HG02840 (cell line): Measurements from ENCODE around the gene PNLIPRP1.

ENCODE experiments used
- ATAC-seq: cut with Tn5 transposase; IDR thresholded peaks from one replicate; pipeline ENCODE4 v1.9.1; 2021; ENCODE audit warnings: mild to moderate bottlenecking, moderate library complexity, moderate number of reproducible peaks; ENCODE audit not compliant: unreplicated experiment, low FRiP score

Gene PNLIPRP1

DNA sequence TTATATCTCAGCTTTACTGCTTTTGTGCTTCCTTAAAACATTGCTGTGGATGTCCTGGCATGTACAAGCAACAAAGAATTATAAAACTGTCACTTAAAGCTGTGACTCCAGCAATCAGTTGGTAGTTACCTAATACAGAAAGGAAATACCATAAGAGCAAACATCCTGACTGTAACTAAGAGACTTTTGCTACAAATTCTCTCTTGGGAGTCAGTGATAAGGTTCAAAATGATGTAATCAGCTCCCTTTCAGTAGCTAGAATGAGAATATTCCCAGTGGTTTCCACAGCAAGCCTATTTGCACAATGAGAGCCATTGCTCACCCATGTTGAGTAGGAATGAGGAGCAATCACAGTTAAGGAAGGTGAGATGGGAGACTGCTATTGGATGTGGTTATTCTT is 7.6 kb downstream of the PNLIPRP1 start:
- ATAC-seq: no peak

DNA sequence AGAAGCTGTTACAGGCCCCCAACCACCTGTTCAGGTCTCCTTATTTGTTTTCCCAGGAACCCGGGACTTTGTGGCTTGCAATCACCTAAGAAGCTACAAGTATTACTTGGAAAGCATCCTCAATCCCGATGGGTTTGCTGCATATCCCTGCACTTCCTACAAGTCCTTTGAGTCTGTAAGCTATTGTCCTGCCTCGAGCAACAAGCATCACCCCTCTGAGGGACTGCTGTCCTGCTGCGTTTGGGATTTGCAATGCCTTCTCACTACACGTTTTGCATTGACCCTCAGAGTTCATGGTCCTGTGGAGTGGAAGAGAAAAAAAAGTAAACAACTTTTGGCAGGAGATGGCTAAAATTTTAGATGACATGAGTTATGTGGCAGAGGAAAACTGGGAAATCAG is 9.2 kb downstream of the PNLIPRP1 start:
- ATAC-seq: no peak

DNA sequence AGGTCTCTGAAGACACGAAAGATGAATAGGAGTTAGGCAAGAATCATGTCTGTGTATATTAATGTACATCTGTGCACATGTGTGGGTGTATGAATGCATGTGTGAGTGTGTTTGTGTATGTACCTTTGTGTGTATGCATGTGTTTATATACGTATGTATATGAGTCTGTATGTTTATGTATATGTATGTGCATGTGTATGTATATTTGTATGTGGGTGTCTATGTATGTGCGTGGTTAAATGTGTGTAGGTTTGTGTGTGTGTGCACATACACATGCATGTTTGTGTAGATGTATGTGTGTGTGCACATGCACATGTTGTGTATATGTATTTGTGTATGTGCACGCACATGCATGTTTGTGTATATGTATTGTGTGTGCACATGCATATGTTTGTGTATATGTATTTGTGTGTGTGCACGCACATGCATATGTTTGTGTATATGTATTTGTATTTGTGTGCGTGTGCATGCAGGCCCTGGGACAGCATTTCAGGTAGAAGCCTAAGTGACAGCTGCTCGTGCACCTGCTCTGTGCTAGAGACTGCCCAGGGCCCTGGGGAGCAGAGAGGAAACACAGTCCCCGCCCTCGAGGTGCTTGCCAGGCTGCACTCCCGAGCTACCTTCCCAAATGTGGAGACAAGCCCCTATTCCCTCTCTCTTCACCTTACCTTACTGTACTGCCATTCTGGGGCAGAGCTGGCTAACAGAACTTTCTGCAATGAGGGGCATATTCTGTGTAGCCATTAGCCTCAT is 12.1 kb downstream of the PNLIPRP1 start:
- no peak for ATAC-seq

DNA sequence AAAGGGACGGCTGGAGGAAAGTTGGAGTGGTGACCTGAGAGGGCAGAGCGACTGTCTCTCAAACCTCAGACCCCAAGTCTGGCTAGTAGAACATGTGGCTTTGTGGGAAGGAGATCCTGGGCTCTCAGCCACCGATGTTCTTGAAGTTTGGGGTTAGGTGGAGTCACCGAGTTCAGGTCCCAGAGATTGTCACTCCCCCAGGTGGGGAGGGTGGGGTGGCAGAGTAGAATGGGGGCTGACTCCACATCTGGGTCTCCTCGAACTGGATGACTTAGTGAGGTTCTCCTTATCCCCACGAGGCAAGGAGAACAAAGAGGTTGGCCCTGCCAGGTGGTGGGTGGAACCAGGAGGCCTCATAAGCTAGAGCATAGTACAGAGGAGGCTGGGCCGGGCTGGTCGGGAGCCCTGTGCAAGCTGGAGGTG is 15.3 kb downstream of the PNLIPRP1 start:
- ATAC-seq: no peak

DNA sequence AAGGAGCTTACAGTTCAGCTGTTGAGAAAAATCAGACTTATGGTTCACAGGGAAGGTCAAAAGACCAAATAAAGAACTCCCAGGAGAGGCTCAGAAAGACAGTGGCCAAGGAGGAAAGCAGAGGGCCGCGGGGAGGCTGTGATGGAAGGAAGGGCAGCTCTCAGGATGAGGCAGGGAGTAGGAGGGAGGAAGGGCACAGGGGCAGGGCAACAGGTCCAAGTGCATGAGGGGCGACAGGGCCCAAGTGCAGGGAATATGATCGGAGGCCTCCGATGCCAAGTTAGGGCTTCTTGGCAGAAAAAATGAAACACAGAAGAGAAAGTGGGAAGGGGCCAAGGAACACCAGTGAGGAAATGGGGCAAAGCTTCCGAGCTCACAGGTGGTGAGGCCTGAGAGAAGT is 16.6 kb downstream of the PNLIPRP1 start:
- no peak for ATAC-seq

DNA sequence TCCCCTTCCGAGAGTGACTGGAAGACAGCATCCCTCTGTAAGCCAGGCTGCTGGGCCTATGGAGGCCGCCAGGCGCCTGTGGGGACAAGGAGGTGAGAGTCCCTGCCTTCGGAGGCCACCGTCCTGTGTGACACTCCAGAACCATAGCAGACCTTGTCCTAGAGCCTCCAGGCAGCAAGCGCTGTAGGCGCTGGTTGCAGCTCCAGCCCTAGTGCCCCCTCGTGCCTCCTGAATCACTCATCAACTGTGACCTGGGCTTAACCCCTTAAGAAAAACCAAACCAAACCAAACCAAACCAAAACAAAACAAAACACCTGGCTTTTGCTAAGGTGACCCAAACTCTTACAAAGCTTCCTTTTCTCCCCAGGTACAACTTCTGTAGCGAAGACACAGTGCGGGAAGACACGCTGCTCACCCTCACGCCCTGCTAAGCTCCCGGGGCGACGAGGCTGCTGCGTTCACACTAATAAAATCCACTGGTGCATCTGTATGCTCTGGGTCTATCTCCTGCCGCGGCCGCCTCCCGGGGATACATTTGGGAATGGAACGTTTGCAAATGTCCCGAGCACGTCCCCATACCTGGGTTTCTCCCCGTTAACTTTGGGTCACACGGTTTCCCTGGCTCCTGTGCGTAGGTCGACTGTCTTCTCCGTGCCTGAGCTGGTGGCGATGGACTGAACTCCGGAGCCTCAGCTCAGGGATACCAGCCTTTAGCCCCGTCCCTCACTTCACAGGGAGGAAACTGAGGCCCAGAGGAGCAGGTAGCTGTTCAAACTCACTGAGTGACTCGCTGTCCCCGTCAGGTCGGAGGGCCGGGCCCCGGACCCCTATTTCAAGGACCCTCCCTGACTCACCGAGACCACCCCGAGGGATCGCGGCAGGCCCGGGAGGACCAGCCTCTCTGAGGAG is 18.2 kb downstream of the PNLIPRP1 start:
- ATAC-seq: no peak

DNA sequence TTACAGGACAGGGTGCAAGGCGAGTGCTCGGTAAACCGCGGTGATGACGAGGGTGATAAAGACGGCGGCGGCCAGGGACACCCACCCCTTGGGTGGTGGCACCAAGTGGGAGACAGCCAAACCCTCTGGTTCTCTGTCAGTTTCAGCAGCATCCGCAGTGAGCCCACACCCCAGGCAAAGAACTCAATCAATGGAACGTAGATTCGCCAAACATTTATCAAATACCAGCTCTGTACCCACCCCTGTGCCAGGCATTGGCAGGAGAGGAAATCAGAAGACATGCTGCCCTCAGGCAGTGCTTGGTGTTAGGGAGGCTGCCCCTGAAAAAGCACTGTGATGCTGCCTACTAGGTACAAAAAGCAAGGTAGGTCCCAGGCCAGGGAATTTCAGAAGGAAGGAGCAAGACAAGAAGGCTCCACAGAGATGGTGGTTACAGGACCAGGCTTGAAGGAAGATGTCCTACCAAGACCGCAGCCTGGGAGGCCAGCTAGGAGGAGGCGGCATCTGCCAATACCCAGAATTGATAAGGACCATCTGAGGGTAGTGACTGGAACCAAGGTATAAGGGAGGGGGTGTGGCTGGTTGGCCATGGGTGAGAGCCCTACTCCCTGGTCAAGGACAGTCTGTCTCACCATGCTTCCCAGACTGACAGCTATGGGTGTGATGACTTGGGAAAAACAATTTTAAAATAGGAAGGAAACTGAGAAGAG is 19.8 kb downstream of the PNLIPRP1 start:
- ATAC-seq: no peak

DNA sequence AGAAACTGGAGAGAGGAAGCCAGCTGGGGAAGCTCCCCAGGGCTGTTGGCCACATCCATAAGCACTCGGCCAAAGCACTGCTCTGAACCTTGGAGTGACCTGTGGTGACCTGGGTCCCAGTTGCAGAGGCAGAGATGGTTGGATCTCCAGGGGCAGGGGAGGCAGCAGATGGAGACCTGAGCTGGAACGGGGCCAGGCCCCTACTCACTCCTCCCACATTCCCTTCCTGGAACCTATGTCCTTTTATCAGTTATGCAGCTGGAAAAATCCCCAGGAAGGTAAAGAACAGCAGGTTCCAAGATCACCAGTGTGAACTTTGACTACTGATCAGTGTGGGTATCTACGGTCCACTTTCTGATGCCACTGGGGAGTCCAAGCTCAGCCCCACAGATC is 20.4 kb downstream of the PNLIPRP1 start:
- ATAC-seq: no peak

DNA sequence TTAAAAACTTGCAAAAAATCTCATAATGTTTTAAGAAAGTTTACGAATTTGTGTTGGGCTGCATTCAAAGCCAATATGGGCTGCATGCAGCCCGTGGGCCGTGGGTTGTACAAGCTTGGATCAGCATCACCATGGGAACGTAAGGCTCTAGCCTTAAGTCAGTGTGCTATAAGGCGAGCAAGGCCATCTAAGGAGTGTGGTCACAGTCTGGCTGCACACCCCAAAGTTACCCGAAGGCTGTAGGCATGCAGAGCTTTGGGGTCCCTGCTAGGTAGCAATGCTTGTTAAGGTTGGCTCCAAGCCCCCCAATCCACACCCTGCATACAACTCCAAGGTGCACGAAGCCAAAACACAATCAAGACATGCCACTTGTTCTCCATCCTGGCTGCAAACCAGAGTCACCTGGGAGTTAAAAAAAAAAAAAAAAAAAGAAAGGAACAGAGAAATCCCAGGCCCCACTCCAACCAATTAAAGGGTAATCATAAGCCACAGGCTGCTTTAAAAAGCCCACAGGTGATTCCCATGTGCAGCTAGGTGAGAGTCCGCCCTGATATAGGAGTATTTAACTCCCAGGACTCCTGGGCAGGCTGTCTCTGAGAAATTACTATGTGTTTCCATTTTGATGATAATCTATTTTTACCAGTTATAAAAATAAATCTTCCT is 21.5 kb downstream of the PNLIPRP1 start:
- ATAC-seq: no peak

DNA sequence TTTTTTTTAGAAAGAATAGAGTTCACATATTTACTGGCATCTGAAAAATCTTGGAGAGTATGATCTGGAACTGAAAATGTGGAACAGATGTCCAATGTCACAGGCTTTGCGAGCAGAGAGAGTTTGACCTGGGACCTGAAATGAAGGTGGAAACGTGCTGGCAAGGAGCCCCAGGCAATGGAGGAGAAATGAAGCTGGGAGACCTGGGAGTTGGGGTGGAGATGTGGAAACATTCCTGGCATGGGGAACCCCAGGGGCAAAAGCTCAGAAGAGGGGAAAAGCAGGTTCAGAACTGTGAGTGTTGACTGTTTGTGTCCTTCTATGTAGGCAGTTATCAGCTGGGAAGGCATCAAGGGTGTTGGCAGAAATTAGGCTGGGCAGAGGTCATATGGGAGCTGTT is 22.7 kb downstream of the PNLIPRP1 start:
- no peak for ATAC-seq

DNA sequence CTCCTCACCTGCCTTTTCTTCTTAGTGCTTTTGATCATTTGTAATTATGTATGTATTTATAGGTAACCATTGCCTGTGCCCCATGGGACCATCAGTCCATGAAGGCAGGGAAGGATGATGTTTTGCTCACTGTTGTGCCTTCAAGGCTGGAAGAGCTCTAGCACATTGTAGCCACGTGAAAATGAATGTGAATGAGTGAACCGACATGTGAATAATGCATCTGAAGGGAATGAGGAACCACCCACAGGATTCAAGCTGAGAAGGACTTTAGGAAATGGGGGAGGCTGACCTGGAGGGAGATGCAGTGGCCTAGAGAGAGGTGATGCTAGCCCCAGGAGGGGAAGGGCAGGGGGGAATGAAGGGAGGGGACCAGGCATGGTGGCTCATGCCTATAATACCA is 24.0 kb downstream of the PNLIPRP1 start:
- no peak for ATAC-seq

DNA sequence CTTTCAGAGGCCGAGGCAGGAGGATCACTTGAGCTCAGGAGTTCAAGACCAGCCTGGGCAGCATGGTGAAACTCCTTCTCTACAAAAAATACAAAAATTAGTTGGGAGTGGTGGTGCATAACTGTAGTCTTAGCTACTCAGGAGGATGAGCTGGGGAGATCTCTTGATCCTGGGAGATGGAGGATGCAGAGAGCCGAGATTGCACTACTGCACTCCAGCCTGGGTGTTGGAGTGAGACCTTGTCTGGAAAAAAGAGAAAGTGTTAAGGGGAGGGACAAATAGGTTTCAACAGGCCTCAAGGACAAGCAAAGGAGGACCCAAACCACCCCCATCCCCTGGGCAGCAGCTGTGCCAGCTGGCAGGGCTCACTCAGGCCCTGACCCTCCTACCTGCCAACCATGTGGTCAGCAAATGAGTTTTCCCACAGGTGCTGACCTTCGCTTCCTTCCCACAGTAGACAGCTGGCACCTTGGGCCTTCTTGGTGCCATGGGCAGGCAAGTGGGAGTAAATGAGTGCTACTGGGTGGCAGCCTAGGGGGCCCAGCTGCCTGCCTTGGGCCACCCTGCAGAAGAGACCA is 24.5 kb downstream of the PNLIPRP1 start:
- ATAC-seq: no peak

DNA sequence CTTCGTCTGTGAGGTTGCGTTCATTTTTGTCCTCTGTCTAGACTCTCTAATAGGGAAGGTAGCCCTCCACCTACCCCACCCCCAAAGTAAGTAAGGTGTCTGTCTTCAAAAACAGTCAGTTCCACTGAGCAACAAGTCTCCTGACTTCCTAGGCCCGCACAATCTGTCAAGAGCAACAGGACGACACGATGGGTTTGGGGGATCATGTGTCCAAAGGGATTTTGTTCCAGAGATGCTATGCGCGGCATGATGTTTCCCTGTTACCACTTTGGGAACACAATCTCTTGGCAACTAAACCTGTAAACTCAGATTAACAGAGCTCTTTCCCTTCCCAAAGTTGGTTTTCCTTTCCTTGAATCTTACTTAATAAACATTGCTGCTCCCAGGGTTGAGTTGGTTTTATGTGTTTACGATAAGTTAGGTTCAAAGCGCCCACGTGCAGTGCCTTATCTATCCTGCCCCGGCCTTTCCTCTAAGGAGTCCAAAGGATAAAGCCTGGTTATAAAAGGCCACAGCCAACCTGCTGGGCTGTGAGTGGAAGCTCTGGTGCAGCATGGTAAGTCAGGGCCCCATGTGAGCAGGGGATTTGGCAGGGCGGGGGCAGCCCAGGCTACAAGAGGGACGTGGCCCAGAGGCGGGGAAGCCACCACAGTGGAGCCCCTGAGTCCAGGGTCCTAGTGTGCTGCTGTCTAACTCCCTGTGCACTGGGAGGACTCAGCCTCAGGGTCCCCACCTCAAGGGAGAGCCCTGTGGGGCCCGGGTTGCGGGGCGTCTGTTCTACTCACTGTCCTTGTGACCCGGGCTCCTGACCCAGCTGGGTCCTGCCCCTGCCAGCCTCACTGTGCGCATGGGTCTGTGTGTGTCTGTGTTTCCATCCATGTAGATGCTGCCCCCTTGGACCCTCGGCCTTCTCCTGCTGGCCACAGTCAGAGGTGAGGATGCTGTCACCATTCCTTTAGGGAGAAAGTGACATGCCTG is 30.0 kb downstream of the PNLIPRP1 start, which contains the start of gene PNLIPRP2:
TSS of gene PNLIPRP2 (plus strand) at position 531 of the 978 bp plus-strand sequence.
- ATAC-seq: no peak

DNA sequence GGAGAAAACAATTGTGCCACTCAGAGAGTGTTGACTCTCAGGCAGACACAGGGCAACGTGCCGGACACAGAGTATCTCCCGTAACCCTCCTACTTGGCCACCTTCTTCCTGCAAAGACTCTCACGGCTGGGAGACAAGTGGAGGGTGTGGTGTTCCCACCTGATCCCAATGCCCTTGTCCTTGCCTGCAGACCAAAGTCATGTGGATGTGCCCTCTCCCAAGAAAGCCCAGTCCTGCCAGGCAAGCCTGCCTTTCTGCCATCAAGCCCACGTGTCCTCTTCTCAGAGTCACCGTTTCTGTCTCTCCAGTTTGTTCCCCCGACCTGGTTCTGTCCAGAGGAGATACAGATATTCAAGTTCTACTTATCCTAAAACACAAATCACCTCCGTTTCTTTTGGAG is 30.7 kb downstream of the PNLIPRP1 start:
- no peak for ATAC-seq

DNA sequence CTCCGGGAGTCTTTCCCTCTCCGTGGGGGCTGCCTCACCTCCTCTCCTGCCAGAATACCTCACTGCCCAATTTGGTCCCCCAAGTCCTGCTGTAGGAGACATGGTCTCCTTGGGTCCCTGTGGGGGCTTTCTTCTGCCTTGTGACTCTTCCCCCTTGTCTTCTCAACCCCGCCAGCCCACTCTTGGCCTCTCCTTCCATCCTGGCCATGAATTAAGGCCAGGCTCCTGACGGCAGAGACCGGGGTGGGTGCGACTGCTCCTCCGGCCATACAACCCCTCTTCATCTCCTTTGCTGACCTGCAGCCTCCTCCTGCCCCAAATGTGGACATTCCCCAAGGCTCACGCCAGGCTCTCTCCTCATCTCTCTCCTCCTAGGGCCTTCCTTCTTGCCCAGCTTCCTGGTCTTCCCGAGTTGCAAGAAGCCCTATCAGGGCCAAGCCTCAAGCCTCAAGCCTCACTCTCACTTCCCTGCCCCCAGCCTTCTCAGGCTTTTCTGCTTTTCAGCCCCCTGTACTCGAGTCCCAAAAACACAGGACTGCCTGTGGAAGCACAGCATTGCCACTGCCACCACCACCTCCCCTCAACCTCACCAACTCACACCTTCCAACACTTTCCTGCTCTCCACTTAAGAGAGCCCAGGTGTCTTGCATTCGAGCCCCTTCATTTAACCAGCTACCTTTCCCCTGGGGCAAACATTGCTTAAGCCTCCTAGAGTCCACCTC is 31.3 kb downstream of the PNLIPRP1 start:
- ATAC-seq: no peak

DNA sequence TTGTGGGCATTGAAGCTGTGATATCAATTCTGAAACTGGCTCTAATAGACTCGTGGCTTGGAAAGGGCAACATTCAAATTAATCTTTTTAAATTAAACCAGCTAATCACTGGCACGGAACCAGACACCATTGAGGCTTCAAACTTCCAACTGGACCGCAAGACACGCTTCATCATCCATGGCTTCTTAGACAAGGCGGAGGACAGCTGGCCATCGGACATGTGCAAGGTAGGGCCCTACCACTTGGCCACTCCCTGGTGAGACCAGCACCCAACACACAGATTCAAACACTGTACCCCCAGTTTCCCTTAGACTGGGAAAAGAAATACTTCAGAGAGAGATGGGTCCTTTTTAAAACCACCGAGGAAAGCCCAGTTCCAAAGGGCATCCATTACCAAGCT is 35.1 kb downstream of the PNLIPRP1 start:
- no peak for ATAC-seq

DNA sequence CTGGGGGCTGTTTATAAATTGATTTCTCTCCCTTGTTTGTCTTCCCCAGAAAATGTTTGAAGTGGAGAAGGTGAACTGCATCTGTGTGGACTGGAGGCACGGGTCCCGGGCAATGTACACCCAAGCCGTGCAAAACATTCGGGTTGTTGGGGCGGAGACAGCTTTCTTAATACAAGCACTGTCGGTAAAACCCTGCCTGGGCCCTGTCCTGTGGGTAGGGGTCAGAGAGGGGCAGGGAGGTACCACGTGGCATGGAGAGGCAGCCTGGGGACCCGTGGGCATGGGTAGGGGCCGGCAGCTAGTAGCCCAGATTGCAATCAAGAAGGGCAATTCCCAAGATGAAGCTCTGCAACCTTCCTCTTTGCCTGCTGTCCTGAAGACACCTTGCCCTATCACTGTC is 36.1 kb downstream of the PNLIPRP1 start:
- no peak for ATAC-seq

DNA sequence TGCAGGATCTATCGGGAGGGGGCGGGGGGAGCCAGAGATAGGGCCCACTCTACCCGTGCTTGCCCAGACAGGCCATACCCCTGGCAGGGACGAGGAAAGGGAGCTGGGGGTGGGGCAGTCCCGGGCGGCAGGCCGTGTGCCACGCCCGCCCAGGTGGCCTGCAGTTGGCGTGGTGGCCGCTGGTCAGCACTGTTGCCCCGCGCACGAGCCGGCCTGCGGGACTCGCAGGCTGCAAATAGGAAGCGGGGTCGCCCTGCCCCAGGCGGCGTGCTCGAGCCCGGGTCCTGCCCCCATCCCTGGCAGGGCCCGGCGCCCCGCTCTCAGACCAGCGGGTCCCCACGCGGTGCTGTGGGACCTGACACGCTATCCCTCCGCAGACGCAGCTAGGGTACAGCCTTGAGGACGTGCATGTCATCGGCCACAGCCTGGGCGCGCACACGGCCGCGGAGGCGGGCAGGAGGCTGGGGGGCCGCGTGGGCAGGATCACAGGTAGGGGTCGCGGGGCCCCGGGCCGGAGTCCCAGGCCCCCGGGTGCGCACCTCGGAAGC is 36.7 kb downstream of the PNLIPRP1 start:
- no peak for ATAC-seq
